Natural killer cell (primary cell): ENCODE data around the gene FOXP1. TPM values are rescaled to one million over a fixed set of nuclear protein-coding genes. Genes with fewer than 3 reads are reported as not detected.

Source experiments
- ATAC-seq, 3 donors: fragments of 150-1000 bp in 2 of 3; fragments of 200-7000 bp in 1 of 3; cut with Tn5 transposase; 1 replicate in 1 of 3; 2 replicates in 2 of 3; pipeline ENCODE4 v1.10.0; 2021; ENCODE audit warnings: mild to moderate bottlenecking in 2 of 3, moderate library complexity in 2 of 3
- DNase-seq, 2 donors: peaks; one replicate each; pipeline versions ENCODE4 v3.0.0 to v3.0.0-alpha.2; 2013 to 2021; ENCODE audit warnings: mixed read lengths in 1 of 2
- H3K27ac ChIP-seq: one replicate; pipeline ENCODE4 v1.5.1; 2013; ENCODE audit warnings: mild to moderate bottlenecking, low read length
- H3K27me3 ChIP-seq: one replicate; pipeline ENCODE4 v1.6.1; 2013; ENCODE audit warnings: low read length; ENCODE audit not compliant: control insufficient read depth, insufficient read depth
- H3K36me3 ChIP-seq: one replicate; pipeline ENCODE4 v1.6.1; 2013; ENCODE audit warnings: low read length; ENCODE audit not compliant: control insufficient read depth, insufficient read depth
- H3K4me1 ChIP-seq: one replicate; pipeline ENCODE4 v1.6.1; 2013; ENCODE audit warnings: low read length; ENCODE audit not compliant: control insufficient read depth, insufficient read depth
- H3K4me3 ChIP-seq: one replicate; pipeline ENCODE4 v1.5.1; 2013; ENCODE audit warnings: low read length
- H3K9me3 ChIP-seq: one replicate; pipeline ENCODE4 v1.6.1; 2013; ENCODE audit warnings: low read length; ENCODE audit not compliant: control insufficient read depth, insufficient read depth
- H3K27ac Mint-ChIP-seq, 2 donors: one replicate each; pipeline ENCODE4 v1.8.0; 2022; ENCODE audit warnings: mild to moderate bottlenecking in 2 of 2, mixed read lengths in 2 of 2, moderate library complexity in 1 of 2
- H3K27me3 Mint-ChIP-seq, 2 donors: one replicate each; pipeline ENCODE4 v1.8.0; 2022; ENCODE audit warnings: low read depth in 2 of 2, mixed read lengths in 2 of 2
- H3K36me3 Mint-ChIP-seq: one replicate; pipeline ENCODE4 v1.8.0; 2022; ENCODE audit warnings: mixed read lengths
- H3K4me1 Mint-ChIP-seq, 2 donors: one replicate each; pipeline ENCODE4 v1.8.0; 2022; ENCODE audit warnings: mixed read lengths in 2 of 2
- H3K4me3 Mint-ChIP-seq: one replicate; pipeline ENCODE4 v1.8.0; 2022; ENCODE audit warnings: mild to moderate bottlenecking, moderate library complexity, mixed read lengths
- H3K9me3 Mint-ChIP-seq, 2 donors: one replicate each; pipeline ENCODE4 v1.8.0; 2022; ENCODE audit warnings: mixed read lengths in 2 of 2
- WGBS: methylation state at CpG from one replicate; pipeline ENCODE4 v1.1.7; 2013; ENCODE audit warnings: missing lambda C conversion rate; ENCODE audit not compliant: insufficient coverage; 5-methylcytosine and 5-hydroxymethylcytosine counted together
- intact Hi-C: fragments of 100-400 bp; cut with micrococcal nuclease; formaldehyde crosslinking; loops from one replicate; pipeline ENCODE4 v1.14.2; 2022
- total RNA-seq, 4 donors: library from RNA; stranded (reverse); fragments of 120-200 nt in 1 of 4; gene quantifications; one replicate each; pipeline versions ENCODE4 v1.2.3 to v1.2.4, GENCODE V29; 2013 to 2022
- TF ChIP-seq, protein P1 (sequence below): fragments of 200-600 bp; IDR thresholded peaks from one replicate; pipeline ENCODE4 v1.8.0; 2022; ENCODE audit warnings: antibody characterized with exemption

Gene FOXP1
- total RNA-seq, 3 donors from 2014 or later (not counting 1 experiment from before 2014, with no cell fraction given): 166 to 185 (median 166) TPM

DNA sequence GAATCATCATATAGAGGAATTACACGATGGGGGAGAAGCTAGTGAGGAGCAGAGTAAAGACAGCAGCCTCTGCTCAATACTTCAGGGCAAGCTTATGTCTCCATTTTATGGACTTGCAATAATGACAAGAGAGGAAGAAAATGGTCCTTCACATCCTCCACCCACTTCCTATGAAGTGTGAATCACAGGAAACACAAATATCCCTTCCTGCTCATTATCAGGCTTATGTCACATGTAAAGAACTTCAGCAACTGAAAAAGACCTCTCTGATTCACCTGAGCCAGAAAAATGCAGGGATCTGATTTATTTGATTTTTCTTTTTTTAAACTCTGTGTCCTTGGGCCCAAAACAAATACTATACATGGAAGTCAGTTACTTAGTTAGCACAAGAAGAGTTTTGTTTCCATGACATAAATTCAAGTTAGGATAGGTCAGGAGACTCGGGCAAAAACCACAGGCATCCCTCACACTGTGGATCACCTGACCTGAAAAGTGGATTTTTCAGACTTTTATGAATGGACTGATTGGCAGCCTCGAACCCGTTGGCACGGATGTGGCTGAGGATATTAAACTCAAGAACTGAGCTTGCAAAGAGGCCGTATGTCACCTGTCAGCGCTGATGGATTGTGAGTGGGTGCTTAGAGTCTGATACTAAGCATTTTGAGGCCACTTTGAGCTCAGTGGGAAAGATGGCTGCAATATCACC, 650.3 kb downstream of the FOXP1 start:
- DNase-seq (no peak), ATAC-seq (no peak)
- Mint-ChIP-seq H3K4me3 (no peak overlapping the region), H3K27me3 (peaks cover 2 to 7% of the 10 kb centered on the region in 2 donors), H3K36me3 (no peaks in the 10 kb centered on the region), H3K9me3 (no peaks in the 10 kb centered on the region), H3K27ac (no peak overlapping the region), H3K4me1 (peaks cover 8 to 11% of the 10 kb centered on the region in 2 donors)
- 94% methylated on average over 7 of the region's 7 CpGs for WGBS
- Histone ChIP-seq H3K4me3 (no peak overlapping the region), H3K27ac (no peak overlapping the region), H3K36me3 (no peaks in the 10 kb centered on the region), H3K9me3 (no peaks in the 10 kb centered on the region), H3K27me3 (no peaks in the 10 kb centered on the region), H3K4me1 (no peaks in the 10 kb centered on the region)
- intact Hi-C loops: no loop called here
- TF ChIP-seq, protein P1, sequence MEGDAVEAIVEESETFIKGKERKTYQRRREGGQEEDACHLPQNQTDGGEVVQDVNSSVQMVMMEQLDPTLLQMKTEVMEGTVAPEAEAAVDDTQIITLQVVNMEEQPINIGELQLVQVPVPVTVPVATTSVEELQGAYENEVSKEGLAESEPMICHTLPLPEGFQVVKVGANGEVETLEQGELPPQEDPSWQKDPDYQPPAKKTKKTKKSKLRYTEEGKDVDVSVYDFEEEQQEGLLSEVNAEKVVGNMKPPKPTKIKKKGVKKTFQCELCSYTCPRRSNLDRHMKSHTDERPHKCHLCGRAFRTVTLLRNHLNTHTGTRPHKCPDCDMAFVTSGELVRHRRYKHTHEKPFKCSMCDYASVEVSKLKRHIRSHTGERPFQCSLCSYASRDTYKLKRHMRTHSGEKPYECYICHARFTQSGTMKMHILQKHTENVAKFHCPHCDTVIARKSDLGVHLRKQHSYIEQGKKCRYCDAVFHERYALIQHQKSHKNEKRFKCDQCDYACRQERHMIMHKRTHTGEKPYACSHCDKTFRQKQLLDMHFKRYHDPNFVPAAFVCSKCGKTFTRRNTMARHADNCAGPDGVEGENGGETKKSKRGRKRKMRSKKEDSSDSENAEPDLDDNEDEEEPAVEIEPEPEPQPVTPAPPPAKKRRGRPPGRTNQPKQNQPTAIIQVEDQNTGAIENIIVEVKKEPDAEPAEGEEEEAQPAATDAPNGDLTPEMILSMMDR: no peak

GRCh38 chr3:70930066-70930465, 653.5 kb downstream of the FOXP1 start:
- no peaks in the 10 kb centered on the region for H3K9me3 Mint-ChIP-seq
- H3K4me3 ChIP-seq: no peak overlapping the region
- H3K4me3 Mint-ChIP-seq: no peak overlapping the region
- DNase-seq (no peak), ATAC-seq (no peak)
- H3K27ac Mint-ChIP-seq: no peak overlapping the region
- H3K27me3 Mint-ChIP-seq: peaks cover 0 to 2% of the 10 kb centered on the region in 2 donors
- H3K9me3 ChIP-seq: no peaks in the 10 kb centered on the region
- intact Hi-C loops: no loop called here
- 96% methylated on average over 4 of the region's 4 CpGs for WGBS
- no peaks in the 10 kb centered on the region for H3K27me3 ChIP-seq
- H3K4me1 Mint-ChIP-seq: peaks cover 8 to 11% of the 10 kb centered on the region in 2 donors
- H3K36me3 Mint-ChIP-seq: no peaks in the 10 kb centered on the region
- H3K36me3 ChIP-seq: no peaks in the 10 kb centered on the region
- TF ChIP-seq, protein P1: no peak
- H3K4me1 ChIP-seq: no peaks in the 10 kb centered on the region
- no peak overlapping the region for H3K27ac ChIP-seq

DNA sequence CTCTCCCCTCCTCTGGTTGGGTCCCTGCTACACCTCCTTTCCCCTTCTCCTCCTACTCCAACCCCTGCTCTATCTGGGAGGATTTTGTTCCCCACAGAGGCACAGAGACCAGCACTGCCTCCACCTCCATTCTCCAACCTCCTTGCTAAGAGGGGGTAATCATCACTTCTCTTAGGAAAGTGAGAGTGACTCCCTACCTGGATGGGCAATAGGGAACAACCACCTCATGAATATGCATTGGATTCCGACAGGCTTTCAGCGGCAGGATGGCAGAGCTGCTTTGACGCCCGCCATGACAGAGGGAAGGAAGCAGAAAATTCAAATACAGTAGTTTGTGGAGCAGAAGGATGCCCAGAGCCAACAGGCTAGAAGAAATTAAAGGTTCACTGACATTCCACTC, 656.3 kb downstream of the FOXP1 start:
- TF ChIP-seq, protein P1: no peak
- H3K9me3 Mint-ChIP-seq: no peaks in the 10 kb centered on the region
- DNase-seq (no peak), ATAC-seq (no peak)
- H3K27me3 Mint-ChIP-seq: peaks cover 0 to 2% of the 10 kb centered on the region in 2 donors
- no peaks in the 10 kb centered on the region for H3K36me3 Mint-ChIP-seq
- Histone ChIP-seq H3K4me1 (no peaks in the 10 kb centered on the region), H3K4me3 (no peak overlapping the region), H3K27ac (no peak overlapping the region), H3K9me3 (no peaks in the 10 kb centered on the region), H3K27me3 (no peaks in the 10 kb centered on the region), H3K36me3 (no peaks in the 10 kb centered on the region)
- H3K4me1 Mint-ChIP-seq: no peaks in the 10 kb centered on the region
- no peak overlapping the region for H3K27ac Mint-ChIP-seq
- intact Hi-C loops: no loop called here
- H3K4me3 Mint-ChIP-seq: no peak overlapping the region
- WGBS: 100% methylated on average over 4 of the region's 4 CpGs

GRCh38 chr3:70926835-70927234, 656.7 kb downstream of the FOXP1 start:
- no peaks in the 10 kb centered on the region for H3K27me3 ChIP-seq
- no peak for ATAC-seq
- no peaks in the 10 kb centered on the region for H3K9me3 ChIP-seq
- TF ChIP-seq, protein P1: no peak
- no peak overlapping the region for H3K4me3 ChIP-seq
- no peak overlapping the region for H3K27ac ChIP-seq
- Mint-ChIP-seq H3K36me3 (no peaks in the 10 kb centered on the region), H3K4me1 (no peaks in the 10 kb centered on the region), H3K9me3 (no peaks in the 10 kb centered on the region), H3K27ac (no peak overlapping the region), H3K4me3 (no peak overlapping the region), H3K27me3 (peaks cover 0 to 2% of the 10 kb centered on the region in 2 donors)
- intact Hi-C loops: no loop called here
- no peaks in the 10 kb centered on the region for H3K36me3 ChIP-seq
- WGBS: 86% methylated on average over 5 of the region's 7 CpGs
- DNase-seq: no peak
- H3K4me1 ChIP-seq: no peaks in the 10 kb centered on the region
